GM12892 (cell line): Measurements from ENCODE around the gene PIP4K2B.

Experiments used
- POLR2A ChIP-seq: IDR thresholded peaks from 2 replicates; pipeline ENCODE4 v1.6.1; 2011; ENCODE audit warnings: low read depth, low read length, control low read depth
- TAF1 ChIP-seq: IDR thresholded peaks from 2 replicates; pipeline ENCODE4 v1.6.1; 2011; ENCODE audit warnings: low read depth, mild to moderate bottlenecking, control low read depth, low read length, borderline replicate concordance

DNA sequence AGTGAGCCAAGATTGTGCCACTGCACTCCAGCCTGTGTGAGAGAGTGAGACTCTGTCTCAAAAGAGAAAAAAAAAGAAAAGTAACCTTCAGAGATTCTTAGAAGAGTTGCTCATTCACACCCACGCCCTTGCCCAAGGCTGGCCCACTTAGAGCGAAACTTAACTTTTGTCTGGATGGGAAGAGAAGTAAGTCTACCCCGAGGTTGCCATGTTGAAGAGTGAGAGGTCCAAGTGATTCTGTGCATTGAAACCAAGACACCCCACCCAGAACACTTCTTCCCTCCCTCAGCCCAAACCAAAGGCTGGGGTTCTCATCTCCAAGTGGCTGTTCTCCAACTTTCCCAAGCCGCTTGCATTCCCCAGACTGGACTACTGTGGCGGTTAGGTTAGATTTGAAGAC lies 71.6 kb downstream of the PIP4K2B start:
- TF ChIP-seq POLR2A (no peak), TAF1 (no peak)
